Mesenchymal stem cell (in vitro differentiated cells and primary cell): Measurements from ENCODE around the gene DFFB.

Experiments used
- DNase-seq: peaks from one replicate; pipeline ENCODE4 v3.0.0-alpha.2; 2013
- H2AFZ ChIP-seq: one replicate; pipeline ENCODE4 v1.6.1; 2013; ENCODE audit warnings: low read depth, mild to moderate bottlenecking, control low read depth, inconsistent platforms, low read length, moderate library complexity
- H2AK5ac ChIP-seq: 2 replicates; pipeline ENCODE4 v1.6.1; 2013; ENCODE audit warnings: low read length, moderate library complexity, mild to moderate bottlenecking, inconsistent platforms; ENCODE audit not compliant: severe bottlenecking
- H2BK120ac ChIP-seq: one replicate; pipeline ENCODE4 v1.6.1; 2013; ENCODE audit warnings: low read depth, mild to moderate bottlenecking, inconsistent platforms, low read length, moderate library complexity
- H2BK12ac ChIP-seq, 2 experiments: one replicate each; pipeline ENCODE4 v1.6.1; 2013; ENCODE audit warnings: inconsistent platforms in 2 of 2, low read length in 2 of 2, mild to moderate bottlenecking in 2 of 2, moderate library complexity in 2 of 2, control low read depth in 1 of 2
- H2BK15ac ChIP-seq: one replicate; pipeline ENCODE4 v1.6.1; 2013; ENCODE audit warnings: mild to moderate bottlenecking, low read depth, inconsistent platforms; ENCODE audit not compliant: poor library complexity, severe bottlenecking
- H2BK5ac ChIP-seq: 2 replicates; pipeline ENCODE4 v1.6.1; 2013; ENCODE audit warnings: low read depth, mild to moderate bottlenecking, low read length, control low read depth, inconsistent platforms; ENCODE audit not compliant: poor library complexity, severe bottlenecking
- H3K14ac ChIP-seq, 2 experiments: one replicate each; pipeline ENCODE4 v1.6.1; 2013; ENCODE audit warnings: inconsistent platforms in 2 of 2, low read length in 2 of 2, control low read depth in 1 of 2, mild to moderate bottlenecking in 1 of 2, moderate library complexity in 1 of 2
- H3K18ac ChIP-seq, 2 experiments: one replicate each; pipeline ENCODE4 v1.6.1; 2013; ENCODE audit warnings: inconsistent platforms in 2 of 2, low read length in 2 of 2, control low read depth in 1 of 2, low read depth in 1 of 2, mild to moderate bottlenecking in 1 of 2
- H3K23ac ChIP-seq, 2 experiments: one replicate each; pipeline ENCODE4 v1.6.1; 2013; ENCODE audit warnings: inconsistent platforms in 2 of 2, low read length in 2 of 2, mild to moderate bottlenecking in 2 of 2, moderate library complexity in 2 of 2, control low read depth in 1 of 2
- H3K27ac ChIP-seq: 2 replicates; pipeline ENCODE4 v1.5.1; 2013; ENCODE audit warnings: mild to moderate bottlenecking, moderate library complexity, low read length, control low read depth, inconsistent platforms; ENCODE audit not compliant: poor library complexity, severe bottlenecking
- H3K27me3 ChIP-seq, 2 experiments: 2 replicates each; pipeline versions ENCODE4 v1.6.1 to v1.7.0; 2013; ENCODE audit warnings: low read length in 2 of 2, mild to moderate bottlenecking in 2 of 2, moderate library complexity in 2 of 2, control low read depth in 1 of 2, inconsistent platforms in 1 of 2; ENCODE audit not compliant: control insufficient read depth in 1 of 2, insufficient read depth in 1 of 2
- H3K36me3 ChIP-seq, 2 experiments: 2 replicates each; pipeline versions ENCODE4 v1.6.1 to v1.7.0; 2013; ENCODE audit warnings: low read length in 2 of 2, control low read depth in 1 of 2, inconsistent platforms in 1 of 2, low read depth in 1 of 2, mild to moderate bottlenecking in 1 of 2; ENCODE audit not compliant: insufficient read depth in 2 of 2, control insufficient read depth in 1 of 2
- H3K4ac ChIP-seq, 2 experiments: one replicate each; pipeline ENCODE4 v1.6.1; 2013; ENCODE audit warnings: inconsistent platforms in 2 of 2, low read length in 2 of 2, mild to moderate bottlenecking in 2 of 2, moderate library complexity in 2 of 2, control low read depth in 1 of 2, low read depth in 1 of 2
- H3K4me1 ChIP-seq: 2 replicates; pipeline ENCODE4 v1.6.1; 2013; ENCODE audit warnings: low read depth, low read length, control low read depth; ENCODE audit not compliant: control insufficient read depth, insufficient read depth
- H3K4me2 ChIP-seq: 2 replicates; pipeline ENCODE4 v1.6.1; 2013; ENCODE audit warnings: low read length, mild to moderate bottlenecking, inconsistent platforms; ENCODE audit not compliant: poor library complexity, severe bottlenecking
- H3K4me3 ChIP-seq, 2 experiments: 2 replicates each; pipeline versions ENCODE4 v1.5.1 to v1.7.0; 2013; ENCODE audit warnings: low read length in 2 of 2, mild to moderate bottlenecking in 2 of 2, control low read depth in 1 of 2, low read depth in 1 of 2; ENCODE audit not compliant: insufficient read depth in 1 of 2
- H3K79me1 ChIP-seq: replicated peaks from 2 replicates; pipeline ENCODE4 v1.6.1; 2013; ENCODE audit warnings: mild to moderate bottlenecking, control low read depth, low read length, inconsistent platforms; ENCODE audit not compliant: poor library complexity, severe bottlenecking
- H3K9ac ChIP-seq: 2 replicates; pipeline ENCODE4 v1.7.0; 2013; ENCODE audit warnings: mild to moderate bottlenecking, low read length, moderate library complexity
- H3K9me3 ChIP-seq: 2 replicates; pipeline ENCODE4 v1.7.0; 2013; ENCODE audit warnings: mild to moderate bottlenecking, low read length; ENCODE audit not compliant: control insufficient read depth
- H4K8ac ChIP-seq: one replicate; pipeline ENCODE4 v1.6.1; 2013; ENCODE audit warnings: inconsistent platforms, mild to moderate bottlenecking, low read length, moderate library complexity
- H4K91ac ChIP-seq: one replicate; pipeline ENCODE4 v1.6.1; 2013; ENCODE audit warnings: mild to moderate bottlenecking, low read length, inconsistent platforms
- WGBS: methylation state at CpG from one replicate; pipeline ENCODE4 v1.1.7; 2013; ENCODE audit warnings: mixed read lengths; 5-methylcytosine and 5-hydroxymethylcytosine counted together

DFFB gene

GRCh38 chr1:3842912-3843311 lies 14.4 kb upstream of the DFFB start:
- Histone ChIP-seq H2BK5ac (no peak overlapping the region), H3K27me3 (no peaks in the 10 kb centered on the region), H2AFZ (no peak overlapping the region), H3K9ac (no peak overlapping the region), H2BK120ac (no peak overlapping the region), H2BK12ac (no peak overlapping the region), H3K4me3 (no peak overlapping the region), H3K4me1 (no peaks in the 10 kb centered on the region), H2AK5ac (no peak overlapping the region), H2BK15ac (no peak overlapping the region), H3K23ac (no peak overlapping the region), H3K4me2 (no peak overlapping the region), H3K27ac (no peak overlapping the region), H3K14ac (no peak overlapping the region), H3K9me3 (peaks cover 14% of the 10 kb centered on the region), H3K18ac (no peak overlapping the region), H3K79me1 (peaks cover 2% of the 10 kb centered on the region), H4K8ac (no peak overlapping the region), H3K36me3 (peaks cover 56 to 77% of the 10 kb centered on the region in 2 experiments), H4K91ac (no peak overlapping the region), H3K4ac (no peak overlapping the region)
- no peak for DNase-seq
- 97% methylated on average over 9 of the region's 9 CpGs for WGBS

- Histone ChIP-seq H3K14ac (no peak overlapping the region), H3K4me3 (no peak overlapping the region), H2BK15ac (no peak overlapping the region), H3K4ac (no peak overlapping the region), H2BK5ac (no peak overlapping the region), H4K8ac (no peak overlapping the region), H4K91ac (no peak overlapping the region), H3K36me3 (peaks cover 44 to 74% of the 10 kb centered on the region in 2 experiments), H3K27me3 (no peaks in the 10 kb centered on the region), H3K23ac (no peak overlapping the region), H3K9ac (no peak overlapping the region), H2AK5ac (no peak overlapping the region), H2AFZ (no peak overlapping the region), H2BK12ac (no peak overlapping the region), H3K18ac (no peak overlapping the region), H3K4me1 (no peaks in the 10 kb centered on the region), H2BK120ac (no peak overlapping the region), H3K27ac (no peak overlapping the region), H3K4me2 (no peak overlapping the region), H3K9me3 (no peaks in the 10 kb centered on the region), H3K79me1 (peaks cover 19% of the 10 kb centered on the region)
- WGBS, result 96% methylated on average over 3 of the region's 3 CpGs
- no peak for DNase-seq
Measured at GRCh38 chr1:3846541-3846940, 10.7 kb upstream of the DFFB start.

- Histone ChIP-seq H3K36me3 (peaks cover 43 to 75% of the 10 kb centered on the region in 2 experiments), H2BK12ac (no peak overlapping the region), H3K9me3 (no peaks in the 10 kb centered on the region), H3K14ac (no peak overlapping the region), H3K4me2 (no peak overlapping the region), H3K27me3 (no peaks in the 10 kb centered on the region), H2AFZ (no peak overlapping the region), H3K79me1 (peaks cover 24% of the 10 kb centered on the region), H3K4ac (no peak overlapping the region), H3K4me1 (no peaks in the 10 kb centered on the region), H2BK15ac (no peak overlapping the region), H2AK5ac (no peak overlapping the region), H4K91ac (no peak overlapping the region), H2BK120ac (no peak overlapping the region), H2BK5ac (no peak overlapping the region), H3K27ac (no peak overlapping the region), H3K23ac (no peak overlapping the region), H3K18ac (no peak overlapping the region), H3K4me3 (no peak overlapping the region), H3K9ac (no peak overlapping the region), H4K8ac (no peak overlapping the region)
- WGBS, result 68% methylated on average over 6 of the region's 6 CpGs
- DNase-seq, result no peak
Measured at GRCh38 chr1:3847081-3847480, 10.2 kb upstream of the DFFB start.

DNA sequence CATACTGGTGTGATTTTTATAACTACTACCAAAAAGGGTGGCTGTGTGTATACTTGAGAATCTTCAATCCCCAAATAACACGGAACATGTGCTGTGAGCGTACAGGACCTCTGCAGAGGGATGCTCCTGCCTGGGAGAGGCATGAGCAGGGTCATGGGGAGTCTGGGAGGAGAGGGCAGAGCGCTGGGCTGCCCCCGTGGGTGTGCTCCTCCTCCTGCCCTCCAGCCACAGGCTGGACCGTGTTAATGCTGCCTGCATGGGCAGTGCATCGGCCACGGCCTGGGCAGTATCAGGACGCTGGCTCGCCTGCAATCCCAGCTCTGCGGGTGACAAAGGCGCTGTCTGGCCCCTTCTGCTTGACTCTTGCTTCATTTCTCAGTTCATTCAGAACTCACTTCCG lies 6.4 kb upstream of the DFFB start:
- H3K4me2 ChIP-seq, result no peak overlapping the region

More for the DNA sequence above, 6.4 kb upstream of the DFFB start:
- WGBS, result 78% methylated on average over 11 of the region's 12 CpGs
- Histone ChIP-seq H4K8ac (no peak overlapping the region), H3K14ac (no peak overlapping the region), H3K9ac (no peak overlapping the region), H3K4me1 (peaks cover 4% of the 10 kb centered on the region), H3K36me3 (peaks cover 29 to 53% of the 10 kb centered on the region in 2 experiments), H3K27me3 (no peaks in the 10 kb centered on the region), H2BK120ac (no peak overlapping the region), H3K23ac (no peak overlapping the region), H3K4me3 (no peak overlapping the region), H3K79me1 (peaks cover 35% of the 10 kb centered on the region), H2AK5ac (no peak overlapping the region), H2AFZ (no peak overlapping the region), H3K4ac (no peak overlapping the region), H4K91ac (no peak overlapping the region), H3K27ac (no peak overlapping the region), H2BK5ac (no peak overlapping the region), H3K18ac (no peak overlapping the region), H3K9me3 (no peaks in the 10 kb centered on the region), H2BK12ac (no peak overlapping the region), H2BK15ac (no peak overlapping the region)
- no peak for DNase-seq
